IMR-90 (cell line): ENCODE results near the gene ATPAF2. TPM values are rescaled to one million over a fixed set of nuclear protein-coding genes. Genes with fewer than 3 reads are reported as not detected.

ENCODE experiments used
- ATAC-seq: fragments of 200-7000 bp; cut with Tn5 transposase; 2 replicates; pipeline ENCODE4 v1.9.1; 2020; ENCODE audit warnings: low read depth, mild to moderate bottlenecking, moderate library complexity
- BruUV-seq: library from RNA; stranded (reverse); fragments of 400-500 nt; replicated peaks from 2 replicates; lab custom pipeline; 2021; lab: Mats Ljungman, UMichigan
- CTCF ChIA-PET: fragments of 300-600 bp; formaldehyde crosslinking; extraction: SDS; loops from one replicate; lab custom pipeline; 2021; ENCODE audit warnings: antibody characterized with exemption; lab: Yijun Ruan, JAX
- POLR2A ChIA-PET: fragments of 300-600 bp; sonication (Branson Sonifier 250); formaldehyde crosslinking; loops from one replicate; lab custom pipeline; 2022; ENCODE audit warnings: antibody characterized with exemption; ENCODE audit not compliant: unreplicated experiment; lab: Charles Lee
- DNase-seq: peaks from one replicate; pipeline ENCODE4 v3.0.0; 2013
- H2AFZ ChIP-seq: replicated peaks from 2 replicates; pipeline ENCODE3; 2013; ENCODE audit warnings: low read length, mild to moderate bottlenecking; ENCODE audit not compliant: poor library complexity
- H2AK5ac ChIP-seq: 2 replicates; pipeline ENCODE4 v1.6.1; 2013; ENCODE audit warnings: low read depth, low read length, inconsistent platforms
- H2AK9ac ChIP-seq: replicated peaks from 2 replicates; pipeline ENCODE3; 2013; ENCODE audit warnings: mild to moderate bottlenecking, low read depth, low read length, moderate library complexity; ENCODE audit not compliant: poor library complexity
- H2BK120ac ChIP-seq: 2 replicates; pipeline ENCODE4 v1.6.1; 2013; ENCODE audit warnings: low read depth, low read length, inconsistent platforms
- H2BK15ac ChIP-seq: 3 replicates; pipeline ENCODE4 v1.6.1; 2013; ENCODE audit warnings: low read depth, low read length, inconsistent platforms
- H2BK20ac ChIP-seq: 2 replicates; pipeline ENCODE4 v1.6.1; 2013; ENCODE audit warnings: low read depth, mild to moderate bottlenecking, inconsistent platforms, low read length, moderate library complexity
- H2BK5ac ChIP-seq: 2 replicates; pipeline ENCODE4 v1.6.1; 2013; ENCODE audit warnings: mild to moderate bottlenecking, low read depth, low read length, inconsistent platforms; ENCODE audit not compliant: poor library complexity, severe bottlenecking
- H3K14ac ChIP-seq: replicated peaks from 2 replicates; pipeline ENCODE4 v1.6.1; 2013; ENCODE audit warnings: low read depth, low read length, inconsistent platforms
- H3K18ac ChIP-seq: 2 replicates; pipeline ENCODE4 v1.6.1; 2013; ENCODE audit warnings: low read depth, low read length, control low read depth
- H3K23ac ChIP-seq: 2 replicates; pipeline ENCODE4 v1.6.1; 2013; ENCODE audit warnings: low read depth, low read length, inconsistent platforms
- H3K27ac ChIP-seq: 2 replicates; pipeline ENCODE4 v1.5.1; 2013; ENCODE audit warnings: mild to moderate bottlenecking, control low read depth, low read length; ENCODE audit not compliant: insufficient read depth
- H3K27me3 ChIP-seq: 2 replicates; pipeline ENCODE4 v1.6.1; 2013; ENCODE audit warnings: low read length; ENCODE audit not compliant: control insufficient read depth, insufficient read depth
- H3K36me3 ChIP-seq: 2 replicates; pipeline ENCODE4 v1.6.1; 2013; ENCODE audit warnings: low read length, mixed read lengths; ENCODE audit not compliant: control insufficient read depth, insufficient read depth
- H3K4ac ChIP-seq: 2 replicates; pipeline ENCODE4 v1.6.1; 2013; ENCODE audit warnings: low read depth, low read length, inconsistent platforms
- H3K4me1 ChIP-seq: 2 replicates; pipeline ENCODE4 v1.6.1; 2013; ENCODE audit warnings: low read length, mixed read lengths; ENCODE audit not compliant: control insufficient read depth, insufficient read depth
- H3K4me2 ChIP-seq: 2 replicates; pipeline ENCODE4 v1.6.1; 2013; ENCODE audit warnings: low read depth, mild to moderate bottlenecking, control low read depth, low read length, moderate library complexity
- H3K4me3 ChIP-seq: 2 replicates; pipeline ENCODE4 v1.5.1; 2013; ENCODE audit warnings: low read depth, mild to moderate bottlenecking, control low read depth, low read length, moderate library complexity; ENCODE audit not compliant: insufficient read depth
- H3K56ac ChIP-seq: 2 replicates; pipeline ENCODE4 v1.6.1; 2013; ENCODE audit warnings: low read length, inconsistent platforms; ENCODE audit not compliant: insufficient read depth; ENCODE audit errors: extremely low read depth
- H3K79me1 ChIP-seq, 2 experiments: 2 replicates each; pipeline ENCODE4 v1.6.1; 2013; ENCODE audit warnings: low read length in 2 of 2, inconsistent platforms in 1 of 2, low read depth in 1 of 2
- H3K9ac ChIP-seq: 2 replicates; pipeline ENCODE4 v1.6.1; 2013; ENCODE audit warnings: low read depth, low read length, control low read depth
- H3K9me1 ChIP-seq: 2 replicates; pipeline ENCODE4 v1.6.1; 2013; ENCODE audit warnings: low read length, inconsistent platforms; ENCODE audit not compliant: insufficient read depth
- H3K9me3 ChIP-seq: 2 replicates; pipeline ENCODE4 v1.6.1; 2013; ENCODE audit warnings: low read length; ENCODE audit not compliant: control insufficient read depth, insufficient read depth
- H4K20me1 ChIP-seq: 2 replicates; pipeline ENCODE4 v1.6.1; 2013; ENCODE audit warnings: low read length, inconsistent platforms; ENCODE audit not compliant: insufficient read depth
- H4K5ac ChIP-seq: 2 replicates; pipeline ENCODE4 v1.6.1; 2013; ENCODE audit warnings: mild to moderate bottlenecking, low read depth, low read length, control low read depth
- H4K8ac ChIP-seq, 2 experiments: 2 replicates each; pipeline ENCODE4 v1.6.1; 2013; ENCODE audit warnings: low read depth in 2 of 2, low read length in 2 of 2, control low read depth in 1 of 2, inconsistent platforms in 1 of 2
- H4K91ac ChIP-seq: 2 replicates; pipeline ENCODE4 v1.6.1; 2013; ENCODE audit warnings: low read depth, low read length, inconsistent platforms; ENCODE audit not compliant: insufficient read depth
- BHLHE40 ChIP-seq: fragments of 150-350 bp; IDR thresholded peaks from 2 replicates; pipeline ENCODE4 v1.6.1; 2016; ENCODE audit warnings: mild to moderate bottlenecking, low read depth, low read length
- CEBPB ChIP-seq: IDR thresholded peaks from 2 replicates; pipeline ENCODE4 v1.6.1; 2012; ENCODE audit warnings: low read depth, low read length, improper control_type of control experiment
- CHD1 ChIP-seq: IDR thresholded peaks from 2 replicates; pipeline ENCODE4 v1.6.1; 2012; ENCODE audit warnings: low read depth, low read length, improper control_type of control experiment
- FOS ChIP-seq: fragments of 150-350 bp; IDR thresholded peaks from 2 replicates; pipeline ENCODE4 v1.6.1; 2016; ENCODE audit warnings: low read depth, low read length
- MAFK ChIP-seq: IDR thresholded peaks from 2 replicates; pipeline ENCODE4 v1.6.1; 2012; ENCODE audit warnings: low read depth, low read length, improper control_type of control experiment
- NFE2L2 ChIP-seq: fragments of 150-350 bp; IDR thresholded peaks from 2 replicates; pipeline ENCODE4 v1.6.1; 2016; ENCODE audit warnings: low read depth, mild to moderate bottlenecking, low read length
- RAD21 ChIP-seq: IDR thresholded peaks from 2 replicates; pipeline ENCODE4 v1.6.1; 2012; ENCODE audit warnings: low read length, improper control_type of control experiment
- USF2 ChIP-seq: fragments of 150-350 bp; IDR thresholded peaks from 2 replicates; pipeline ENCODE4 v1.6.1; 2017; ENCODE audit warnings: mild to moderate bottlenecking, antibody characterized with exemption, low read length, low read depth
- WGBS, 2 experiments: methylation state at CpG; one replicate each; pipeline versions ENCODE4 v1.1.5 to v1.1.7; 2013; ENCODE audit warnings: missing lambda C conversion rate in 2 of 2; ENCODE audit not compliant: insufficient read length in 1 of 2; ENCODE audit errors: extremely low coverage in 2 of 2; 5-methylcytosine and 5-hydroxymethylcytosine counted together
- dilution Hi-C: fragments of 300-500 bp; cut with HindIII; formaldehyde crosslinking; loops from one replicate; pipeline ENCODE4 v1.14.3; 2018; ENCODE audit warnings: low sequenced_read_pairs; ENCODE audit not compliant: unreplicated experiment
- in situ Hi-C: fragments of 300-500 bp; cut with MboI; formaldehyde crosslinking; loops from 3 replicates; pipeline ENCODE4 v1.14.3; 2019; ENCODE audit warnings: low sequenced_read_pairs, inconsistent platforms, mixed read lengths
- intact Hi-C: fragments of 100-400 bp; cut with micrococcal nuclease; formaldehyde crosslinking; loops from 2 replicates; pipeline ENCODE4 v1.10.0; 2022
- polyA plus RNA-seq, 3 experiments: library from polyadenylated mRNA; depleted of rRNA; stranded (reverse); fragments of >200 nt; gene quantifications; 2 replicates each; pipeline ENCODE4 v1.2.3, GENCODE V29; 2012; ENCODE audit warnings: low replicate concordance in 1 of 3
- total RNA-seq: library from RNA; depleted of rRNA; stranded (reverse); fragments of >200 nt; gene quantifications from 2 replicates; pipeline ENCODE4 v1.2.3, GENCODE V29; 2012

Gene ATPAF2
- total and polyA plus RNA-seq, 2 of the 4 experiments (the other 2 are of a cell fraction), result 19.5 to 27.6 TPM

- TF ChIP-seq RAD21 (no peak), CHD1 (no peak), FOS (no peak), NFE2L2 (no peak), CEBPB (no peak), MAFK (no peak), BHLHE40 (no peak), USF2 (no peak)
- BruUV-seq, result no TSS peak
- no peak overlapping the region for H2BK5ac ChIP-seq
- H2BK15ac ChIP-seq, result no peak overlapping the region
- H3K4me1 ChIP-seq, result no peaks in the 10 kb centered on the region; the same call in 1 of the 2 replicates
- no peak overlapping the region for H2BK120ac ChIP-seq
- H3K9me1 ChIP-seq, result no peaks in the 10 kb centered on the region
- H3K18ac ChIP-seq, result no peak overlapping the region
- no peak overlapping the region for H4K91ac ChIP-seq
- dilution Hi-C loops, result no loop called here
- H3K4me3 ChIP-seq, result no peak overlapping the region
- no peaks in the 10 kb centered on the region for H3K79me1 ChIP-seq
- no peaks in the 10 kb centered on the region for H4K20me1 ChIP-seq
- intact Hi-C loops, result no loop called here
- WGBS, 2 experiments, result no CpG with 5 or more reads among the region's 2 CpGs
- H4K8ac ChIP-seq, result no peak overlapping the region
- ATAC-seq (no peak), DNase-seq (no peak)
- H2BK20ac ChIP-seq, result no peak overlapping the region
- peaks cover 11% of the 10 kb centered on the region for H3K36me3 ChIP-seq
- H3K9ac ChIP-seq, result no peak overlapping the region
- CTCF ChIA-PET, result no interaction called here
- no peak overlapping the region for H3K4me2 ChIP-seq
- no peak overlapping the region for H3K14ac ChIP-seq
- H3K56ac ChIP-seq, result no peak overlapping the region
- H3K27ac ChIP-seq, result no peak overlapping the region
- H2AK9ac ChIP-seq, result no peak overlapping the region
- POLR2A ChIA-PET, result no interaction called here
- in situ Hi-C loops, result no loop called here
- H3K23ac ChIP-seq, result no peak overlapping the region
- H2AFZ ChIP-seq, result no peak overlapping the region
- no peak overlapping the region for H2AK5ac ChIP-seq
- H3K9me3 ChIP-seq, result no peaks in the 10 kb centered on the region
- H4K5ac ChIP-seq, result no peak overlapping the region
- H3K4ac ChIP-seq, result no peak overlapping the region
- H3K27me3 ChIP-seq, result no peaks in the 10 kb centered on the region
Measured at GRCh38 chr17:18069101-18069500, 30.1 kb upstream of the ATPAF2 start.
